ENCODE measurements around the gene DNMT3B. TPM values are rescaled to one million over a fixed set of nuclear protein-coding genes. Genes with fewer than 3 reads are reported as not detected.

DNMT3B gene
- total RNA-seq, 3 donors from 2014 or later, result 0.96 to 2.0 (median 1.8) TPM

DNA sequence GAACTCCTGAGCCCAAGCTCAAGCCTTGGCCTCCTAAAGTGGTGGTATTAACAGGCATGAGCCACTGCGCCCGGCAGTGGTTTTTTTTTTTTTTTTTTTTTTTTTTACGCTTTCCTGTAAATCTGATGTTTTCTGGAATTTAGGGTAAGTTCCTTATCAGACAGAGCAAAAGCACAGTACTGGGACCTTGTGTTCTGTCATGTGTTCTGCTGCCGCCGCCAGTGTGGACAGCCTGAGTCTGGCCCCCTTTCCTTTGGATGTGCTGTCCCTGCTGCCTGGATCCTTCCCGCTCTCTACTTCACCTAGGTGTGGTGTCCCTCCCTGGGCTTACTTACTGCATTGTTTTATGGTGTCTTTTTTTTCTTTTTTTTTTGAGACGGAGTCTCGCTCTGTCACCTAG is 11.7 kb downstream of the DNMT3B start:
- intact Hi-C loops (cut with DNase I; ENCODE audit: low total_unique reads), result loop anchor here (2.0 to 10.0 kb wide), 2 partner anchors 43 to 341 kb away; no protein-coding TSS in a partner anchor

DNA sequence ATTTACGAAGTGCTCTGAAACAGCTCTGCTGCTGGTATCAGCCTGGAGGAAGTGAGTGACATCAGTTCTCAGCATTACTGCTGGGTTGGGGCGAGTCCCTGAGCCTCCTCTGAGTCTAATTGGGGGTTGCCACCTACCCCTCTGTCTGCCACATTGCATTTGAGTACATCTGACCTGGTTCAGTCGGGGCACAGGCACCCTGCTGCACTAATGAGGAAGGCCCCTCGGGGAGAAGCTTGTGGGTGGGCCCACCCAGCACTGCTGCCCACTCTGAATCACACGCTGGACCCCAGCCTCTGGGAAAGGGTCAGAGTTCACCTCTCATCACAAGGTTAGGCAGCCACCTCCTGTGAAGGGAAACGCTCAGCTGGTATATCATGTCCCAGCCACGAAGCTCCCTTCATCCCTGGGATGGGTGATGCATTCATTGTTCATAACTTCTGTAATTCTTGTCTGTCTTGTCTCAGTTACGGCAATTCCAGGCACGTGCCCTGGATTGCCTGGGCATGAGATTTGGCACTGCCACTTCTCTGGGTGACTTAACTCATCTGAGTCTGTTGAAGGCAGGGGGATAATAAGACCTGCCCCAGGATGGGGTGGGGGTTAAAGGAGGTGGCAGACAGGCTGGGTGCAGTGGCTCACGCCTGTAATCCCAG is 13.3 kb downstream of the DNMT3B start:
- TF ChIP-seq, protein P1, sequence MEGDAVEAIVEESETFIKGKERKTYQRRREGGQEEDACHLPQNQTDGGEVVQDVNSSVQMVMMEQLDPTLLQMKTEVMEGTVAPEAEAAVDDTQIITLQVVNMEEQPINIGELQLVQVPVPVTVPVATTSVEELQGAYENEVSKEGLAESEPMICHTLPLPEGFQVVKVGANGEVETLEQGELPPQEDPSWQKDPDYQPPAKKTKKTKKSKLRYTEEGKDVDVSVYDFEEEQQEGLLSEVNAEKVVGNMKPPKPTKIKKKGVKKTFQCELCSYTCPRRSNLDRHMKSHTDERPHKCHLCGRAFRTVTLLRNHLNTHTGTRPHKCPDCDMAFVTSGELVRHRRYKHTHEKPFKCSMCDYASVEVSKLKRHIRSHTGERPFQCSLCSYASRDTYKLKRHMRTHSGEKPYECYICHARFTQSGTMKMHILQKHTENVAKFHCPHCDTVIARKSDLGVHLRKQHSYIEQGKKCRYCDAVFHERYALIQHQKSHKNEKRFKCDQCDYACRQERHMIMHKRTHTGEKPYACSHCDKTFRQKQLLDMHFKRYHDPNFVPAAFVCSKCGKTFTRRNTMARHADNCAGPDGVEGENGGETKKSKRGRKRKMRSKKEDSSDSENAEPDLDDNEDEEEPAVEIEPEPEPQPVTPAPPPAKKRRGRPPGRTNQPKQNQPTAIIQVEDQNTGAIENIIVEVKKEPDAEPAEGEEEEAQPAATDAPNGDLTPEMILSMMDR (IDR thresholded peaks at IDR 0.05), result no peak
- TF ChIP-seq POLR2AphosphoS5 (IDR thresholded peaks at IDR 0.05) (no peak), POLR2A (IDR thresholded peaks at IDR 0.05) (no peak)
- intact Hi-C loops (cut with DNase I; ENCODE audit: low total_unique reads), result loop anchor here (2.0 to 10.0 kb wide), 2 partner anchors 41 to 339 kb away; no protein-coding TSS in a partner anchor
- peaks cover 0 to 4% of the 10 kb centered on the region in 2 donors for H3K4me1 ChIP-seq
- no peaks in the 10 kb centered on the region for H3K27me3 ChIP-seq
- no peak for DNase-seq (ENCODE audit: low spot score in 2 of 2)
- H3K9me3 ChIP-seq, result no peaks in the 10 kb centered on the region
- H3K4me3 ChIP-seq, result no peak overlapping the region
- H3K27ac ChIP-seq, result no peak overlapping the region
- no peaks in the 10 kb centered on the region for H3K36me3 ChIP-seq

More for the DNA sequence above, 11.7 kb downstream of the DNMT3B start:
- DNase-seq (ENCODE audit: low spot score in 2 of 2), result no peak
- no peaks in the 10 kb centered on the region for H3K36me3 ChIP-seq
- peaks cover 0 to 4% of the 10 kb centered on the region in 2 donors for H3K4me1 ChIP-seq
- no peaks in the 10 kb centered on the region for H3K9me3 ChIP-seq
- no peaks in the 10 kb centered on the region for H3K27me3 ChIP-seq
- H3K27ac ChIP-seq, result no peak overlapping the region
- H3K4me3 ChIP-seq, result no peak overlapping the region
- TF ChIP-seq POLR2AphosphoS5 (IDR thresholded peaks at IDR 0.05) (no peak), POLR2A (IDR thresholded peaks at IDR 0.05) (no peak)
- TF ChIP-seq, protein P1 (IDR thresholded peaks at IDR 0.05), result no peak

DNA sequence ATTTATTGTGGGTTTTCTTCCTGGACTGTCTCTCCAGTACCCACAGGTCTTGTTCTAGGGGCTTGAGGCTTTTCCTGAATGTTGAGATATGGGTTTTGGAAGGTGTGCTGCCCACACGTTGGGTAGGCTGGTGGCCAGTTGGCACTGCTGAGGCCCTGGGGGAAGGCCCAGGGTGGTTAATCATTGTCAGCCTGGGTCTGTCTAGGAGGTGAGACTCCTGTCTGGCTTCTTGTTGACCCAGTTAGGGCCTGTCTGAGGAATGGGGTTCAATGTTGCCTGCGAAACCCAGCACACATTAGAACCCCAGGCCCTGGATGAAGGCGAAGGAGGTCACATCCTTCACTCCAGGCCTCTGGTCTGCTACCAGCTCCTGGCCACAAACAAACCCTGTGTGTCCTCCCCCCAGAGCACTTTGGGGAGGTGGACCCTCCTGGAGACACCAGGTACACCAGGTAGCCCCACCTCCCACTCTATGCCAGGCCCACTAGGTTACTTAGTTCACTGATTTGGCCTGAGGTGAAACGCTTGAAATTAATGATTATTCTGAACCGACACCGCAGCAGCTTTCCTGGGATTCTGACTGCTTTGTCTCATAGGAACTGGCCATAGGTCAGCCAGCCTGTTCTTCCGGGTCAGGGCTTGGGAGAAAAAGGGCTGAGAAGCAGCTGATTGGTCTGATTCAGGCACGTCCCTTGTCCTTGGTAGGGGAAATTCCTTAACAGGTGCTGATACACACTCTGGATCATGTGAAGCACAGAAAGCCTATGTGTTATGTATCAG is 15.2 kb downstream of the DNMT3B start:
- H3K36me3 ChIP-seq, result no peaks in the 10 kb centered on the region
- no peak overlapping the region for H3K4me3 ChIP-seq
- H3K27me3 ChIP-seq, result no peaks in the 10 kb centered on the region
- H3K27ac ChIP-seq, result no peak overlapping the region
- TF ChIP-seq, protein P1 (IDR thresholded peaks at IDR 0.05), result no peak
- no peak for TF ChIP-seq POLR2A (IDR thresholded peaks at IDR 0.05)
- TF ChIP-seq POLR2AphosphoS5 (IDR thresholded peaks at IDR 0.05), result no peak
- intact Hi-C loops (cut with DNase I; ENCODE audit: low total_unique reads), result loop anchor here (2.0 to 10.0 kb wide), 2 partner anchors 103 to 337 kb away; no protein-coding TSS in a partner anchor
- H3K9me3 ChIP-seq, result no peaks in the 10 kb centered on the region
- no peak for DNase-seq (ENCODE audit: low spot score in 2 of 2)
- H3K4me1 ChIP-seq, result peaks cover 0 to 4% of the 10 kb centered on the region in 2 donors

DNA sequence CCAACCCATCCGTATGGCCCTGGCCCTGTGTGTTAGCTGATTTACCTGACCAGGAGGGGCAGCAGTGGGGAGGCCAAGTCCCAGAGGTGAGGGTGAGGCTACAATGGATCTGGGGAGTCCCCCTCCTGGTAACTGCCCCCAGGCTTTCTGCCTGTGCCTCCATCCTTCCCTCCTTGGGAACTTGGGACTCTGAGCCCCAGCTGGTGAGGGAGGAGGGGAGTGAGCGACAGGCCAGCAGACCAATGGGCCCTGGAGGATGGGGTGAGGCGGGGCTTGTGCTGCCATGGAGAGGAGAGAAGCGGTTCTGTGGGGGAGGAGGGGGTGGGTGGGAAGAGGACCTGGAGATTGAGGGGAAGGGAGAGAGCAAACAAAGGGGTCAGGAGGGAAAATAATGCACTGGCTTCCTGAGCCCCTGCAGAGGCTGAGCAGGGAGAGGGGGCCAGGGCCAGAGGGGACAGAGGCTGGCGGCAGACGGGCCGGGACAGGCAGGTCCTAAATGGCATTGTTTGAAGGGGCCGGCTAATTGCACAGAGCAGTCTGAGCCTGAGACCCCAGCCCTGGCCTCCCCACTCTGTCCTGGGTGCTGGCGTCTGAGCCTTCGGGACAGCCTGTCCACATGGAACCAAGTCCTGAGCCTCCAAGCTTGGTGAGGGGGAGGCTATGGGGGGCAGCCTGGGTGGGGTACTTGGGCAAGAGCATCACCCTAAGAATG is 17.5 kb downstream of the DNMT3B start:
- no peak overlapping the region for H3K27ac ChIP-seq
- H3K9me3 ChIP-seq, result no peaks in the 10 kb centered on the region
- H3K27me3 ChIP-seq, result no peaks in the 10 kb centered on the region
- intact Hi-C loops (cut with DNase I; ENCODE audit: low total_unique reads), result loop anchor here (5.0 to 10.0 kb wide), 2 partner anchors 335 to 1188 kb away; no protein-coding TSS in a partner anchor
- H3K4me3 ChIP-seq, result no peak overlapping the region
- TF ChIP-seq POLR2A (IDR thresholded peaks at IDR 0.05), result no peak
- no peak for TF ChIP-seq POLR2AphosphoS5 (IDR thresholded peaks at IDR 0.05)
- TF ChIP-seq, protein P1 (IDR thresholded peaks at IDR 0.05), result no peak
- peaks cover 0 to 4% of the 10 kb centered on the region in 2 donors for H3K4me1 ChIP-seq
- DNase-seq (ENCODE audit: low spot score in 2 of 2), result no peak
- no peaks in the 10 kb centered on the region for H3K36me3 ChIP-seq
